Fibroblast of villous mesenchyme (primary cell): Measurements from ENCODE around the gene INTS2. TPM values are rescaled to one million over a fixed set of nuclear protein-coding genes. Genes with fewer than 3 reads are reported as not detected.
"Not testable (repeated sequence)": the region's sequence is repeated elsewhere in the genome, so short reads cannot be mapped to it uniquely, and the experiment has no call there.

Source experiments
- DNase-seq: peaks from one replicate; pipeline ENCODE4 v3.0.0-alpha.2; 2010; ENCODE audit warnings: low read depth
- H3K4me3 ChIP-seq: 2 replicates; pipeline ENCODE4 v1.5.1; 2011; ENCODE audit warnings: low read depth, mild to moderate bottlenecking, low read length
- total RNA-seq: library from RNA; depleted of rRNA; stranded (reverse); fragments of >200 nt; gene quantifications from 2 replicates; pipeline ENCODE4 v1.2.3, GENCODE V29; 2012
- TF ChIP-seq, protein P1 (sequence below): IDR thresholded peaks from 2 replicates; pipeline ENCODE4 v1.5.1; 2012; ENCODE audit warnings: low read depth, mild to moderate bottlenecking, low read length; ENCODE audit not compliant: insufficient read depth

Gene INTS2
- total RNA-seq, 1 donor: 17.7 TPM

DNA sequence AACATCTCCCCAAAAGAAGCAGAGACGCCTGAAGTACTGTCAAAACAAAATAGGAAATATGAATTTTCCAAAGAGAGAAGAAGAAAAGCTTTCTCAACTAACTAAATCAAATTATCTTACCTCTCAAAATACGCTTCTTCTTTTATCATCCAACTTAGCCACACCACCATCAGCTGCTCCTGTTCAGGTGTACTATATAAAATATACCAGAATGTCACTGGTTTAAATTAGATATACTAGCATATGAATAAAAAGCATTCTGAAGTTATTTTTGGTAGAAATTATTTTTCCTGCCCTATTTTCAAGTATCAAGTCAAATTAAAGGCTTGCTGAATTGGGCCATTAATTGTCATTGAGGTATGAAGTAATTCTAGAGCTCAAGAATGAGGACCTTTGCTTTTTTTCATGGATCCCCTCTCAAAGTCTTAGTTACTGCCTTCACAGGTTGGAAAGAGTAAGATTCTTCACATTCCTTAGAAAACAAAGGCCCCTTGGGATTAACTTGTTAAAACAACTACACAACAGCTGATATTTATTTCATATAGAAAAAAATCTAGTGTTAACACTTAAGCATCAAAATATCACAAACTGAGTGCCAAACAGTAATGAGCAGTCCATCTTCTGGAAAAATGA lies 30.1 kb downstream of the INTS2 start:
- DNase-seq: no peak
- TF ChIP-seq, protein P1, sequence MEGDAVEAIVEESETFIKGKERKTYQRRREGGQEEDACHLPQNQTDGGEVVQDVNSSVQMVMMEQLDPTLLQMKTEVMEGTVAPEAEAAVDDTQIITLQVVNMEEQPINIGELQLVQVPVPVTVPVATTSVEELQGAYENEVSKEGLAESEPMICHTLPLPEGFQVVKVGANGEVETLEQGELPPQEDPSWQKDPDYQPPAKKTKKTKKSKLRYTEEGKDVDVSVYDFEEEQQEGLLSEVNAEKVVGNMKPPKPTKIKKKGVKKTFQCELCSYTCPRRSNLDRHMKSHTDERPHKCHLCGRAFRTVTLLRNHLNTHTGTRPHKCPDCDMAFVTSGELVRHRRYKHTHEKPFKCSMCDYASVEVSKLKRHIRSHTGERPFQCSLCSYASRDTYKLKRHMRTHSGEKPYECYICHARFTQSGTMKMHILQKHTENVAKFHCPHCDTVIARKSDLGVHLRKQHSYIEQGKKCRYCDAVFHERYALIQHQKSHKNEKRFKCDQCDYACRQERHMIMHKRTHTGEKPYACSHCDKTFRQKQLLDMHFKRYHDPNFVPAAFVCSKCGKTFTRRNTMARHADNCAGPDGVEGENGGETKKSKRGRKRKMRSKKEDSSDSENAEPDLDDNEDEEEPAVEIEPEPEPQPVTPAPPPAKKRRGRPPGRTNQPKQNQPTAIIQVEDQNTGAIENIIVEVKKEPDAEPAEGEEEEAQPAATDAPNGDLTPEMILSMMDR: no peak
- no peak overlapping the region for H3K4me3 ChIP-seq

DNA sequence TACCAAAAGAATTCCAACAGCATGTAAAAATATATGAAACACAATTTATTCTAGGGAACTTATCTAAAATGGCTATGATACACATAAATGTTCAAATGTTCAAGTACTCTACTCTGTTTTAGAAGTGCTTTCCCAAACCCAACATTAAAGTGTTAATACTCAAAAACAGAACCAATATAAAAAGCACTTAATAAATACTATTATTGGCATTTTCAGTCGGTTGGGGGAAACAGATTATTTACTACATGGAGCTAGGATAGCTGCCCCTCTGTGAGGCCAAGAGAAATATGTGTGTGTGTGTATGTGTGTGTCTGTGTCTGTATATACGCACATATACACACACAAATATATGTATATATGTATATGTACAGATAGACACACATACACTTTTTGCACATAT lies 32.4 kb downstream of the INTS2 start:
- no peak for DNase-seq
- TF ChIP-seq, protein P1: no peak
- H3K4me3 ChIP-seq: no peak overlapping the region

GRCh38 chr17:61894310-61894709 lies 33.5 kb downstream of the INTS2 start:
- H3K4me3 ChIP-seq, DNase-seq: not testable (repeated sequence)

DNA sequence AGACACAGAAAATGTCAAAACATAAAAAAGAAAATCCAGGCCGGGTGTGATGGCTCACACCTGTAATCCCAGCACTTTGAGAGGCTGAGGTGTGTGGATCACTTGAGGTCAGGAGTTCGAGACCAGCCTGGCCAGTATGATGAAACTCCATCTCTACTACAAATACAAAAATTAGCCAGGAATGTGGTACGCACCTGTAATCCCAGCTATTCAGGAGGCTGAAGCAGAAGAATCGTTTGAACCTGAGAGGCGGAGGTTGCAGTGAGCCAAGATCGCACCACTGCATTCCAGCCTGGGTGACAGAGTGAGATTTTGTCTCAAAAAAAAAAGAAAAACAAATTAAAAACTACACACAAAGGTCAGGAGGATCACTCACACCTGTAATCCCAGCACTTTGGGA lies 40.0 kb downstream of the INTS2 start:
- DNase-seq, H3K4me3 ChIP-seq: not testable (repeated sequence)

- DNase-seq, H3K4me3 ChIP-seq: not testable (repeated sequence)
Observed at GRCh38 chr17:61885865-61886264, 41.9 kb downstream of the INTS2 start.

DNA sequence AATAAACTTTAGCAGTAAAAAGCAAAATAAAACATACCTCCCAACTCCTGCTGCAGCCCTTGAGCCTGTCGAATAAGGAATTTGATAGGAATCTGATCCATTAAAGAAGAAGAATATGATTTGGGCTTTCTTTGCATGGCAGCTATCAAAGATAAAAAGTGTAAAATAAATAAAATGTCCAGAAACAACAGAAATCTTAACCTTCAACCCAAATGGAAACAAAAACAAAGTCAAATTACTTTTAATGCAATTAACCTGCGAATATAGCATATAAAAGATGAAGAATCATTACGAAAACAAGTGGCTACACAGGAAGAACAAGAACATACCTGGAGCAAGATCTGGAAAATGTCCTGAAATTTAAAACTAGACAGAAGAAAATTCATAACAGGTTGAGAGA lies 42.9 kb downstream of the INTS2 start:
- TF ChIP-seq, protein P1: no peak
- H3K4me3 ChIP-seq: no peak overlapping the region
- DNase-seq: no peak

DNA sequence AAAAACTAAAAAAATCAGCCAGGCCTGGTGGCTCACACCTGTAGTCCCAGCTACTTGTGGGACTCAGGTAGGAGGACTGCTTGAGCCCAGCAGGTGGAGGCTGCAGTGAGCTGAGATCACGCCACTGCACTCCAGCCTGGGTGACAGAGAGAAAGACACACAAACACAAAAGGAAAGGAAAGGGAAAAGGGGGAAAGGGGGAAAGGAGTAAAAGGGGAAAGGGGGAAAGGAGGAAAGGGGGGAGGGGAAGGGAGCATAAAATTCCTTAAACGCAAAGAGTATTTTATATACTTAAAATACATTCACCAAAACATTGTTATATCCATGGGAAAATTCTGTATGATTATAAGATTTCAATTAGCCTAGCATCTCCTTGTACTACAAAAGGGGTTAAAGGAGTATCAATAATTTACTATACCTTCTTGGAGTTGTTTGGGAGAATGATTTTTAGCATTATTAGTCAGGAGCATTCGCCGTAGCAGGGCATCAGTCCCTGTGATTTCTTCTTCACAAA lies 47.1 kb downstream of the INTS2 start:
- TF ChIP-seq, protein P1: no peak
- no peak overlapping the region for H3K4me3 ChIP-seq
- no peak for DNase-seq

DNA sequence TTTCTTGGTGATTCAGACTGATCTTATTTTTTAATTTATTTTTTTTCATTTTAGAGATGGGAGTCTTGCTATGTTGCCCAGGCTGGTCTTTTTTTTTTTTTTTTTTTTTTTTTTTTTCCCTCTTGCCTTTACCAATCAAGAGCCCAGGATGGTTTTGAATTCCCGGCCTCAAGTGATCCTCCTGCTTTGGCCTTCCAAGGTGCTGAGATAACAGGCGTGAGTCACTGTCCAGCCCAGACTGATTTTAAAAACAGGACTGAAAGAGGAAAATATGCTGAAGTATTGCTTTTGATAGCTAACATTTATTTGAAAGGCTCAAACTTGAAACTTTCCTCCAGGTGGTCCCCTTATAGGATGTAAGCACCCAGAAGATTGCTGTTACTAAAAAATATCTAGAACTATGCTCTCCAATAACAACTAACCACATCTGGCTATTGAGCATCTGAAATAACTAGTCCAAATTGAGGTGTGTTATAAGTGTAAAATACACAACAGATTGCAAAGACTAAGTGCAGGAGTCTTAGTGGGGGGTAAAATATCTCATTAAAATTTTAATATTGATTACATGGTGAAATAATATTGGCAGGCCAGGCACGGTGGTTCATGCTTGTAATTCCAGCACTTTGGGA lies 48.7 kb downstream of the INTS2 start:
- H3K4me3 ChIP-seq: no peak overlapping the region
- TF ChIP-seq, protein P1: no peak
- no peak for DNase-seq
